HepG2 (cell line): ENCODE results near the gene STOML2. TPM values are rescaled to one million over a fixed set of nuclear protein-coding genes. Genes with fewer than 3 reads are reported as not detected.

ENCODE experiments used
- BCL6 ChIP-seq: IDR thresholded peaks from 2 replicates; pipeline ENCODE4 v1.6.1; 2016; ENCODE audit warnings: missing genetic modification reagents, missing compliant biosample characterization
- FOSL2 ChIP-seq: sonication (generic); formaldehyde crosslinking; IDR thresholded peaks from 2 replicates; pipeline ENCODE4 v1.4.0; 2020; ENCODE audit warnings: missing genetic modification reagents
- HOXA7 ChIP-seq: sonication (generic); formaldehyde crosslinking; IDR thresholded peaks from 2 replicates; pipeline ENCODE4 v1.8.1; 2022; ENCODE audit warnings: mild to moderate bottlenecking, missing genetic modification reagents, moderate library complexity
- KMT2B ChIP-seq: IDR thresholded peaks from 2 replicates; pipeline ENCODE4 v1.6.1; 2016; ENCODE audit warnings: missing genetic modification reagents, missing compliant biosample characterization
- MIER2 ChIP-seq: IDR thresholded peaks from 2 replicates; pipeline ENCODE4 v1.6.1; 2016; ENCODE audit warnings: missing biosample characterization, missing genetic modification reagents
- MIER3 ChIP-seq: IDR thresholded peaks from 2 replicates; pipeline ENCODE4 v1.6.1; 2016; ENCODE audit warnings: missing compliant biosample characterization, borderline replicate concordance
- RFX3 ChIP-seq: IDR thresholded peaks from 2 replicates; pipeline ENCODE4 v1.6.1; 2016; ENCODE audit warnings: missing biosample characterization, missing genetic modification reagents
- TCF7L2 ChIP-seq: IDR thresholded peaks from 2 replicates; pipeline ENCODE4 v1.6.1; 2011; ENCODE audit warnings: mild to moderate bottlenecking, low read depth, low read length, moderate library complexity
- ZNF230 ChIP-seq: sonication (generic); formaldehyde crosslinking; IDR thresholded peaks from 2 replicates; pipeline ENCODE4 v1.4.0; 2020; ENCODE audit warnings: mild to moderate bottlenecking, missing genetic modification reagents
- ZNF550 ChIP-seq: sonication (generic); formaldehyde crosslinking; IDR thresholded peaks from 2 replicates; pipeline ENCODE4 v1.4.0; 2020; ENCODE audit warnings: mild to moderate bottlenecking, missing genetic modification reagents, borderline replicate concordance
- ZNF570 ChIP-seq: sonication (generic); formaldehyde crosslinking; IDR thresholded peaks from 2 replicates; pipeline ENCODE4 v1.4.0; 2020; ENCODE audit warnings: mild to moderate bottlenecking, missing genetic modification reagents, borderline replicate concordance
- ZNF775 ChIP-seq: sonication (generic); formaldehyde crosslinking; IDR thresholded peaks from 2 replicates; pipeline ENCODE4 v1.4.0; 2020; ENCODE audit warnings: missing genetic modification reagents, mild to moderate bottlenecking, moderate library complexity, borderline replicate concordance
- polyA plus RNA-seq, 8 experiments: library from polyadenylated mRNA; depleted of rRNA in 3 of 8; stranded (reverse) in 7 of 8; unstranded in 1 of 8; fragments of >200 nt; fragmentation: Illumina TruSeq in 4 of 8; extraction: Trizol in 4 of 8; gene quantifications; 2 replicates each; pipeline versions ENCODE4 v1.2.1 to v1.2.3, GENCODE V29; 2011 to 2016; ENCODE audit warnings: low read depth in 4 of 8, missing spikeins in 1 of 8, mixed read lengths in 1 of 8; ENCODE audit not compliant: insufficient read depth in 1 of 8
- total RNA-seq, 5 experiments: library from RNA; depleted of rRNA; stranded (reverse); fragments of >200 nt; fragmentation: Illumina TruSeq; extraction: Trizol; gene quantifications; 2 replicates each; pipeline ENCODE4 v1.2.3, GENCODE V29; 2016; ENCODE audit warnings: low read depth in 1 of 5
- TF ChIP-seq, protein P1 (sequence below): IDR thresholded peaks from 2 replicates; pipeline ENCODE4 v1.6.1; 2018; ENCODE audit warnings: missing genetic modification reagents
- TF ChIP-seq, protein P2 (sequence below): sonication (generic); formaldehyde crosslinking; IDR thresholded peaks from 2 replicates; pipeline ENCODE4 v1.4.0; 2020; ENCODE audit warnings: missing genetic modification reagents
- TF ChIP-seq, protein P3 (sequence below): sonication (generic); formaldehyde crosslinking; IDR thresholded peaks from 2 replicates; pipeline ENCODE4 v1.4.0; 2020; ENCODE audit warnings: mild to moderate bottlenecking, missing genetic modification reagents
- TF ChIP-seq, protein P4 (sequence below): sonication (generic); formaldehyde crosslinking; IDR thresholded peaks from 2 replicates; pipeline ENCODE4 v1.4.0; 2020; ENCODE audit warnings: missing genetic modification reagents
- TF ChIP-seq, protein P5 (sequence below): sonication (generic); formaldehyde crosslinking; IDR thresholded peaks from 2 replicates; pipeline ENCODE4 v1.8.0; 2022; ENCODE audit warnings: missing genetic modification reagents, low read depth, mild to moderate bottlenecking, borderline replicate concordance

STOML2 gene
- total and polyA plus RNA-seq, 2 of the 13 experiments (the other 11 are each of a cell fraction or from before 2014, with no cell fraction given) = 245 to 250 TPM

- TF ChIP-seq, protein P1, sequence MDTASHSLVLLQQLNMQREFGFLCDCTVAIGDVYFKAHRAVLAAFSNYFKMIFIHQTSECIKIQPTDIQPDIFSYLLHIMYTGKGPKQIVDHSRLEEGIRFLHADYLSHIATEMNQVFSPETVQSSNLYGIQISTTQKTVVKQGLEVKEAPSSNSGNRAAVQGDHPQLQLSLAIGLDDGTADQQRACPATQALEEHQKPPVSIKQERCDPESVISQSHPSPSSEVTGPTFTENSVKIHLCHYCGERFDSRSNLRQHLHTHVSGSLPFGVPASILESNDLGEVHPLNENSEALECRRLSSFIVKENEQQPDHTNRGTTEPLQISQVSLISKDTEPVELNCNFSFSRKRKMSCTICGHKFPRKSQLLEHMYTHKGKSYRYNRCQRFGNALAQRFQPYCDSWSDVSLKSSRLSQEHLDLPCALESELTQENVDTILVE (CRISPR knock-in tag) = peak; percentile 30
- TF ChIP-seq, protein P2, sequence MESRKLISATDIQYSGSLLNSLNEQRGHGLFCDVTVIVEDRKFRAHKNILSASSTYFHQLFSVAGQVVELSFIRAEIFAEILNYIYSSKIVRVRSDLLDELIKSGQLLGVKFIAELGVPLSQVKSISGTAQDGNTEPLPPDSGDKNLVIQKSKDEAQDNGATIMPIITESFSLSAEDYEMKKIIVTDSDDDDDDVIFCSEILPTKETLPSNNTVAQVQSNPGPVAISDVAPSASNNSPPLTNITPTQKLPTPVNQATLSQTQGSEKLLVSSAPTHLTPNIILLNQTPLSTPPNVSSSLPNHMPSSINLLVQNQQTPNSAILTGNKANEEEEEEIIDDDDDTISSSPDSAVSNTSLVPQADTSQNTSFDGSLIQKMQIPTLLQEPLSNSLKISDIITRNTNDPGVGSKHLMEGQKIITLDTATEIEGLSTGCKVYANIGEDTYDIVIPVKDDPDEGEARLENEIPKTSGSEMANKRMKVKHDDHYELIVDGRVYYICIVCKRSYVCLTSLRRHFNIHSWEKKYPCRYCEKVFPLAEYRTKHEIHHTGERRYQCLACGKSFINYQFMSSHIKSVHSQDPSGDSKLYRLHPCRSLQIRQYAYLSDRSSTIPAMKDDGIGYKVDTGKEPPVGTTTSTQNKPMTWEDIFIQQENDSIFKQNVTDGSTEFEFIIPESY (CRISPR knock-in tag) = 0 out of 2 replicates have a peak, but pooled peaks have one; percentile 6
- peak; percentile 98 for TF ChIP-seq ZNF230 (CRISPR knock-in tag)
- TF ChIP-seq ZNF775 (CRISPR knock-in tag) = peak; percentile 88; the same call in 1 of the 2 replicates
- peak; percentile 90; the same call in 1 of the 2 replicates for TF ChIP-seq ZNF570 (CRISPR knock-in tag)
- no peak for TF ChIP-seq HOXA7 (CRISPR knock-in tag)
- no peak for TF ChIP-seq TCF7L2
- TF ChIP-seq MIER2 (CRISPR knock-in tag) = no peak
- TF ChIP-seq, protein P3, sequence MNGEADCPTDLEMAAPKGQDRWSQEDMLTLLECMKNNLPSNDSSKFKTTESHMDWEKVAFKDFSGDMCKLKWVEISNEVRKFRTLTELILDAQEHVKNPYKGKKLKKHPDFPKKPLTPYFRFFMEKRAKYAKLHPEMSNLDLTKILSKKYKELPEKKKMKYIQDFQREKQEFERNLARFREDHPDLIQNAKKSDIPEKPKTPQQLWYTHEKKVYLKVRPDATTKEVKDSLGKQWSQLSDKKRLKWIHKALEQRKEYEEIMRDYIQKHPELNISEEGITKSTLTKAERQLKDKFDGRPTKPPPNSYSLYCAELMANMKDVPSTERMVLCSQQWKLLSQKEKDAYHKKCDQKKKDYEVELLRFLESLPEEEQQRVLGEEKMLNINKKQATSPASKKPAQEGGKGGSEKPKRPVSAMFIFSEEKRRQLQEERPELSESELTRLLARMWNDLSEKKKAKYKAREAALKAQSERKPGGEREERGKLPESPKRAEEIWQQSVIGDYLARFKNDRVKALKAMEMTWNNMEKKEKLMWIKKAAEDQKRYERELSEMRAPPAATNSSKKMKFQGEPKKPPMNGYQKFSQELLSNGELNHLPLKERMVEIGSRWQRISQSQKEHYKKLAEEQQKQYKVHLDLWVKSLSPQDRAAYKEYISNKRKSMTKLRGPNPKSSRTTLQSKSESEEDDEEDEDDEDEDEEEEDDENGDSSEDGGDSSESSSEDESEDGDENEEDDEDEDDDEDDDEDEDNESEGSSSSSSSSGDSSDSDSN (CRISPR knock-in tag) = peak; percentile 89
- TF ChIP-seq ZNF550 = no peak
- TF ChIP-seq, protein P4, sequence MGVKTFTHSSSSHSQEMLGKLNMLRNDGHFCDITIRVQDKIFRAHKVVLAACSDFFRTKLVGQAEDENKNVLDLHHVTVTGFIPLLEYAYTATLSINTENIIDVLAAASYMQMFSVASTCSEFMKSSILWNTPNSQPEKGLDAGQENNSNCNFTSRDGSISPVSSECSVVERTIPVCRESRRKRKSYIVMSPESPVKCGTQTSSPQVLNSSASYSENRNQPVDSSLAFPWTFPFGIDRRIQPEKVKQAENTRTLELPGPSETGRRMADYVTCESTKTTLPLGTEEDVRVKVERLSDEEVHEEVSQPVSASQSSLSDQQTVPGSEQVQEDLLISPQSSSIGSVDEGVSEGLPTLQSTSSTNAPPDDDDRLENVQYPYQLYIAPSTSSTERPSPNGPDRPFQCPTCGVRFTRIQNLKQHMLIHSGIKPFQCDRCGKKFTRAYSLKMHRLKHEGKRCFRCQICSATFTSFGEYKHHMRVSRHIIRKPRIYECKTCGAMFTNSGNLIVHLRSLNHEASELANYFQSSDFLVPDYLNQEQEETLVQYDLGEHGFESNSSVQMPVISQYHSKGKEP (CRISPR knock-in tag) = peak; percentile 31; the same call in 1 of the 2 replicates
- TF ChIP-seq RFX3 (CRISPR knock-in tag) = no peak
- TF ChIP-seq KMT2B (CRISPR knock-in tag) = peak; percentile 83
- peak; percentile 50 for TF ChIP-seq FOSL2
- no peak; the same call in 1 of the 2 replicates for TF ChIP-seq MIER3 (CRISPR knock-in tag)
- peak; percentile 14 for TF ChIP-seq BCL6 (CRISPR knock-in tag)
- TF ChIP-seq, protein P5, sequence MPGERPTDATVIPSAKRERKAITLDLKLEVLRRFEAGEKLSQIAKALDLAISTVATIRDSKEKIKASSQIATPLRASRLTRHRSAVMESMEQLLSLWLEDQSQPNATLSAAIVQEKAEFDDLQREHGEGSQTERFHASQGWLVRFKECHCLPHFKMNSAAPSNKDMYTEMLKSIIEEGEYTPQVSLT = no peak
Measured at GRCh38 chr9:35096035-35096849, 6.7 kb downstream of the STOML2 start, which contains the start of gene PIGO (continued).
